Endothelial cell of umbilical vein (primary cell): ENCODE results near the gene C9orf57. TPM values are rescaled to one million over a fixed set of nuclear protein-coding genes. Genes with fewer than 3 reads are reported as not detected.

ENCODE experiments used
- polyA plus RNA-seq, 4 experiments: library from polyadenylated mRNA; depleted of rRNA in 3 of 4; stranded (reverse) in 3 of 4; unstranded in 1 of 4; fragments of >200 nt; gene quantifications; 2 replicates each; pipeline versions ENCODE4 v1.2.1 to v1.2.3, GENCODE V29; 2011 to 2012; ENCODE audit warnings: missing spikeins in 1 of 4
- small RNA-seq: library from RNA; depleted of rRNA; stranded (forward); fragments of <200 nt; gene quantifications from one replicate; pipeline ENCODE3, GENCODE V24; 2012; ENCODE audit warnings: low replicate concordance, low read depth; ENCODE audit not compliant: insufficient read depth, insufficient read length
- total RNA-seq: library from RNA; stranded (reverse); gene quantifications from 2 replicates; pipeline ENCODE4 v1.2.3, GENCODE V29; 2021

The C9orf57 gene
- total and polyA plus RNA-seq, 2 donors (not counting 3 experiments of a cell fraction or from before 2014, with no cell fraction given), result not detected

Small RNAs within 50 kb of the gene (small RNA-seq; reads per million reads assigned to genes)
- not detected for gene HSPB1P1

Other genes with a start within 250 kb of the C9orf57 start
- 16.7 and 16.8 TPM in 2 replicates for gene ABHD17B, start 149.4 kb downstream of the C9orf57 start, total RNA-seq
- 11.0 and 12.8 TPM in 2 replicates for gene ABHD17B, start 149.4 kb downstream of the C9orf57 start, polyA plus RNA-seq
- gene C9orf85, start 149.0 kb downstream of the C9orf57 start, total RNA-seq, result 10.3 and 11.3 TPM in 2 replicates
- 6.7 and 8.3 TPM in 2 replicates for gene C9orf85, start 149.0 kb downstream of the C9orf57 start, polyA plus RNA-seq
- gene GDA, start 88.8 kb upstream of the C9orf57 start, total RNA-seq, result not detected in 2 replicates
- not detected in 2 replicates for gene GDA, start 88.8 kb upstream of the C9orf57 start, polyA plus RNA-seq